Dendritic cell treated with granulocyte-macrophage colony-stimulating factor and Interleukin-4, amounts not matched to agents 40 ng/mL and 50 ng/mL, for 4 days (primary cell): ENCODE data around the gene CPA2.

ENCODE experiments used
- H3K27ac Mint-ChIP-seq: one replicate; pipeline ENCODE4 v1.8.0; 2022; ENCODE audit warnings: mild to moderate bottlenecking, mixed read lengths
- H3K27me3 Mint-ChIP-seq: one replicate; pipeline ENCODE4 v1.8.0; 2022; ENCODE audit warnings: mild to moderate bottlenecking, mixed read lengths
- H3K36me3 Mint-ChIP-seq: one replicate; pipeline ENCODE4 v1.8.0; 2022; ENCODE audit warnings: low read depth, mixed read lengths
- H3K4me1 Mint-ChIP-seq: one replicate; pipeline ENCODE4 v1.8.0; 2022; ENCODE audit warnings: low read depth, mixed read lengths
- H3K4me3 Mint-ChIP-seq: one replicate; pipeline ENCODE4 v1.8.0; 2022; ENCODE audit warnings: mild to moderate bottlenecking, moderate library complexity, mixed read lengths
- H3K9me3 Mint-ChIP-seq: one replicate; pipeline ENCODE4 v1.8.0; 2022; ENCODE audit warnings: mixed read lengths
- intact Hi-C: fragments of 100-400 bp; cut with micrococcal nuclease; formaldehyde crosslinking; loops from one replicate; pipeline ENCODE4 v1.15.0; 2022

CPA2 gene

GRCh38 chr7:130329681-130330080, 63.0 kb downstream of the CPA2 start:
- H3K27me3 Mint-ChIP-seq = no peaks in the 10 kb centered on the region
- intact Hi-C loops = no loop called here
- H3K27ac Mint-ChIP-seq = no peak overlapping the region
- H3K4me3 Mint-ChIP-seq = no peak overlapping the region
- no peaks in the 10 kb centered on the region for H3K4me1 Mint-ChIP-seq
- no peaks in the 10 kb centered on the region for H3K36me3 Mint-ChIP-seq
- H3K9me3 Mint-ChIP-seq = no peaks in the 10 kb centered on the region

GRCh38 chr7:130332259-130333053, 65.8 kb downstream of the CPA2 start:
- no peaks in the 10 kb centered on the region for H3K4me1 Mint-ChIP-seq
- H3K4me3 Mint-ChIP-seq = no peak overlapping the region
- no peak overlapping the region for H3K27ac Mint-ChIP-seq
- no peaks in the 10 kb centered on the region for H3K9me3 Mint-ChIP-seq
- no peaks in the 10 kb centered on the region for H3K27me3 Mint-ChIP-seq
- intact Hi-C loops = no loop called here
- H3K36me3 Mint-ChIP-seq = no peaks in the 10 kb centered on the region

GRCh38 chr7:130333832-130334231, 67.2 kb downstream of the CPA2 start:
- intact Hi-C loops = no loop called here
- H3K36me3 Mint-ChIP-seq = no peaks in the 10 kb centered on the region
- no peak overlapping the region for H3K4me3 Mint-ChIP-seq

GRCh38 chr7:130334274-130334673, 67.6 kb downstream of the CPA2 start:
- Mint-ChIP-seq H3K27ac (no peak overlapping the region), H3K36me3 (no peaks in the 10 kb centered on the region)

More at GRCh38 chr7:130333832-130334231, 67.2 kb downstream of the CPA2 start:
- Mint-ChIP-seq H3K4me1 (no peaks in the 10 kb centered on the region), H3K27me3 (no peaks in the 10 kb centered on the region), H3K9me3 (no peaks in the 10 kb centered on the region), H3K27ac (no peak overlapping the region)

GRCh38 chr7:130337410-130337971, 70.8 kb downstream of the CPA2 start:
- Mint-ChIP-seq H3K36me3 (no peaks in the 10 kb centered on the region), H3K4me1 (no peaks in the 10 kb centered on the region), H3K27ac (no peak overlapping the region), H3K27me3 (no peaks in the 10 kb centered on the region), H3K4me3 (no peak overlapping the region), H3K9me3 (no peaks in the 10 kb centered on the region)
- intact Hi-C loops = no loop called here

More at GRCh38 chr7:130334274-130334673, 67.6 kb downstream of the CPA2 start:
- Mint-ChIP-seq H3K9me3 (no peaks in the 10 kb centered on the region), H3K4me3 (no peak overlapping the region), H3K4me1 (no peaks in the 10 kb centered on the region), H3K27me3 (no peaks in the 10 kb centered on the region)
- intact Hi-C loops = no loop called here

- H3K4me3 Mint-ChIP-seq = no peak overlapping the region
- H3K27me3 Mint-ChIP-seq = no peaks in the 10 kb centered on the region
- no peaks in the 10 kb centered on the region for H3K4me1 Mint-ChIP-seq
- no peaks in the 10 kb centered on the region for H3K9me3 Mint-ChIP-seq
- no peaks in the 10 kb centered on the region for H3K36me3 Mint-ChIP-seq
- H3K27ac Mint-ChIP-seq = no peak overlapping the region
- intact Hi-C loops = no loop called here
Measured at GRCh38 chr7:130338233-130338632, 71.6 kb downstream of the CPA2 start.
